Ascending aorta (tissue), 2 donors: ENCODE data around the gene KIF16B. TPM values are rescaled to one million over a fixed set of nuclear protein-coding genes. Genes with fewer than 3 reads are reported as not detected.

Experiments
- DNase-seq, 2 donors: peaks; one replicate each; pipeline ENCODE4 v3.0.0-alpha.2; 2019; ENCODE audit warnings: low spot score in 2 of 2
- H3K27ac ChIP-seq, 2 donors: fragments of 200-600 bp; sonication (generic); one replicate each; pipeline ENCODE4 v1.5.1; 2016 to 2017; ENCODE audit warnings: mild to moderate bottlenecking in 1 of 2
- H3K27me3 ChIP-seq: fragments of 200-600 bp; sonication (generic); one replicate; pipeline ENCODE4 v1.5.1; 2017
- H3K36me3 ChIP-seq, 2 donors: fragments of 200-600 bp; sonication (generic); one replicate each; pipeline ENCODE4 v1.5.1; 2016
- H3K4me1 ChIP-seq, 2 donors: fragments of 200-600 bp; sonication (generic); one replicate each; pipeline ENCODE4 v1.5.1; 2016 to 2017; ENCODE audit warnings: mild to moderate bottlenecking in 1 of 2
- H3K4me3 ChIP-seq, 2 donors: fragments of 200-600 bp; sonication (generic); one replicate each; pipeline ENCODE4 v1.5.1; 2016 to 2017; ENCODE audit warnings: mild to moderate bottlenecking in 1 of 2
- H3K9me3 ChIP-seq, 2 donors: fragments of 200-600 bp; sonication (generic); one replicate each; pipeline ENCODE4 v1.5.1; 2016
- intact Hi-C: fragments of 100-400 bp; cut with DNase I; formaldehyde crosslinking; loops from one replicate; pipeline ENCODE4 v1.15.1; 2023
- total RNA-seq: library from RNA; depleted of rRNA; stranded (reverse); fragments of >200 nt; gene quantifications from one replicate; pipeline ENCODE4 v1.1.0, GENCODE V29; 2016
- TF ChIP-seq, protein P1 (sequence below), 3 experiments: fragments of 200-600 bp in 2 of 3; fragments of 450-650 bp in 1 of 3; sonication (generic) in 2 of 3; IDR thresholded peaks; one replicate each; pipeline ENCODE4 v1.5.1; 2016 to 2019; ENCODE audit warnings: antibody characterized with exemption in 3 of 3, mild to moderate bottlenecking in 1 of 3, moderate library complexity in 1 of 3

KIF16B gene
- total RNA-seq, 1 donor from 2014 or later, result 6.3 TPM

DNA sequence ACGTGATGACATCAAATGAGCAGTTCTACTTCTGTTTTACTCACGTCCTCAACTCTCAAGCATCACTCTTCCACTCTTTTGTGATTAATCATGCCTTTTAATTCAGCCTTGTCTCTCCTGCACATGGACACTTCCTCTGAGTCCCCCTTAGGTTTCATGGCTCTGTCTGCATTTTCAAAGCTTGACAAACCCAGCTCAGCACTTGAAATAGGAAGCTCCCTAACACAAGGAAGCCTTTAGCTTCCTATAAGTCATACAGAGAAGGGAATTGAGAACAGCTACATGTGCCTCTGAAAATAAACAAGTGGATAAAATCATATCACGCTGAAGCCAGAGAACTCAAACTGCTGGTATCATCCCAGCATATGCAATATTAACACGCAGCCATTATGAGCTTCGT, 21.2 kb downstream of the KIF16B start:
- peaks cover 0 to 4% of the 10 kb centered on the region in 2 donors for H3K4me1 ChIP-seq
- no peaks in the 10 kb centered on the region for H3K36me3 ChIP-seq
- intact Hi-C loops, result no loop called here
- H3K4me3 ChIP-seq, result no peak overlapping the region
- DNase-seq, result no peak
- no peaks in the 10 kb centered on the region for H3K27me3 ChIP-seq
- H3K27ac ChIP-seq, result no peak overlapping the region
- TF ChIP-seq, protein P1, sequence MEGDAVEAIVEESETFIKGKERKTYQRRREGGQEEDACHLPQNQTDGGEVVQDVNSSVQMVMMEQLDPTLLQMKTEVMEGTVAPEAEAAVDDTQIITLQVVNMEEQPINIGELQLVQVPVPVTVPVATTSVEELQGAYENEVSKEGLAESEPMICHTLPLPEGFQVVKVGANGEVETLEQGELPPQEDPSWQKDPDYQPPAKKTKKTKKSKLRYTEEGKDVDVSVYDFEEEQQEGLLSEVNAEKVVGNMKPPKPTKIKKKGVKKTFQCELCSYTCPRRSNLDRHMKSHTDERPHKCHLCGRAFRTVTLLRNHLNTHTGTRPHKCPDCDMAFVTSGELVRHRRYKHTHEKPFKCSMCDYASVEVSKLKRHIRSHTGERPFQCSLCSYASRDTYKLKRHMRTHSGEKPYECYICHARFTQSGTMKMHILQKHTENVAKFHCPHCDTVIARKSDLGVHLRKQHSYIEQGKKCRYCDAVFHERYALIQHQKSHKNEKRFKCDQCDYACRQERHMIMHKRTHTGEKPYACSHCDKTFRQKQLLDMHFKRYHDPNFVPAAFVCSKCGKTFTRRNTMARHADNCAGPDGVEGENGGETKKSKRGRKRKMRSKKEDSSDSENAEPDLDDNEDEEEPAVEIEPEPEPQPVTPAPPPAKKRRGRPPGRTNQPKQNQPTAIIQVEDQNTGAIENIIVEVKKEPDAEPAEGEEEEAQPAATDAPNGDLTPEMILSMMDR (IDR thresholded peaks at IDR 0.05), result no peak
- H3K9me3 ChIP-seq, result peaks cover 0 to 4% of the 10 kb centered on the region in 2 donors

DNA sequence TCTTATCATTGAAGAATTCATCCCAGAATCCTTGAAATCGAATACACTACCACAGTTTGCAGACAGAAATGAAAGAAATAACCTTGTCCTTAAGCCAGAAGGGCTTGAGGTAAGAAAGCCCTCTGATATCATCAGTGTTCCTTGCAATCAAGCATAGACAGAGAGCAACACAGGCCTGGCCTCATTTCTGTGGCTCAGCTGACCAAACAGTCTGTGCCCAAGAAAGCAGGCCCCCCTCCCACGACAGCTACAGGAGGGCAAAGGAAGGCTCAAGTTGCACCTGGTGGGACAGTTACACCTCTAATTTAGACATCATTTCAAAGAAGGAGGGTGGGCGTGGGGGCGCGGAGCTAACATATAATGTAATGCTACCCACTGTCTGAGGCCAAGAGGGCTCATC, 21.6 kb downstream of the KIF16B start:
- H3K36me3 ChIP-seq, result no peaks in the 10 kb centered on the region
- H3K4me3 ChIP-seq, result no peak overlapping the region
- no peak for DNase-seq
- no peaks in the 10 kb centered on the region for H3K27me3 ChIP-seq
- peaks cover 0 to 4% of the 10 kb centered on the region in 2 donors for H3K4me1 ChIP-seq
- H3K9me3 ChIP-seq, result peaks cover 0 to 4% of the 10 kb centered on the region in 2 donors
- TF ChIP-seq, protein P1 (IDR thresholded peaks at IDR 0.05), result no peak
- no peak overlapping the region for H3K27ac ChIP-seq
- intact Hi-C loops, result no loop called here

DNA sequence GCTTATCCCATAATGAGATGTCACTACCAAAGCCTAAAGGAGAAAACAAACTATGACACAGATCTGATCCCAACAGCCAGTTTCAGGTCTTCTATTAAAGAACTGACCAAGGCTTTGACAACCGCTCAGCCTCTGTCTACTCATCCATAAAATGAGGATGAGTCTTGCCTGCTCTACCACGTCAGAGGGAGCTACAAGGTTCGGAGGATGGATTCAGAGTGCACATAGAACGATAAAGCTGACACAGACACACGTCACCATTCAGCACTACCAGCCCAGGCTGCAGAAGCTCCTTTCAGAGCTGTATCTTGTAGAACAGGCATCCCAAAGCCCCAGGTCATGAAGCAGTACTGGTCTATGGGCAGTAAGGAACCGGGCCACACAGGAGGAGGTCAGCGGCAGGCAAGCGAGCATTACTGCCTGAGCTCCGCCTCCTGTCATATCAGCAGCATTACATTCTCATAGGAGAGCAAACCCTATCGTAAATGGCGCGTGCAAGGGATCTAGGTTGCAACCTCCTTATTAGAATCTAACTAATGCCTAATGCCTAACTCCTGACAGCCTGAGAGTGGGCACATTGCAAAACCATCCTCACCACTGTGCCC, 25.1 kb downstream of the KIF16B start:
- Histone ChIP-seq H3K4me1 (no peaks in the 10 kb centered on the region), H3K9me3 (peaks cover 0 to 4% of the 10 kb centered on the region in 2 donors), H3K4me3 (no peak overlapping the region), H3K27me3 (no peaks in the 10 kb centered on the region), H3K36me3 (no peaks in the 10 kb centered on the region), H3K27ac (no peak overlapping the region)
- no peak for DNase-seq
- intact Hi-C loops, result no loop called here
- TF ChIP-seq, protein P1 (IDR thresholded peaks at IDR 0.05), result no peak

DNA sequence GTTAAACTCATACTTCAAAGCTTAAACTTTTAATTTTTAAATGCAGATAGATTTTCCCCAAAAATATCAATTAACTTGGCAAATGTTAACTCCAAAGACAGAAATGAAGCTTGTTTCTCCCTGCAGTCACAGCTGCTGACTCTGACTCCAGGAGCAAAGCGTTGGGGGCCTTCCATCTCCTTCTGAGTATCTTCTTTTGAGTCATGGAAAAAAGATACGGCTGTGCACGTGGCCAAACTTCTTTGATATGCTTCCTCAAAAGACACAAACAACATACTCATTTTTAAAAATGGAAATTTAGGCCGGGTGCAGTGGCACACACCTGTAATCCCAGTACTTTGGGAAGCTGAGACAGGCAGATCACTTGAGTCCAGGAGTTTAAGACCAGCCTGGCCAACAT, 28.3 kb downstream of the KIF16B start:
- Histone ChIP-seq H3K4me3 (no peak overlapping the region), H3K36me3 (no peaks in the 10 kb centered on the region), H3K27ac (no peak overlapping the region), H3K4me1 (peaks cover 0 to 8% of the 10 kb centered on the region in 2 donors), H3K9me3 (no peaks in the 10 kb centered on the region), H3K27me3 (no peaks in the 10 kb centered on the region)
- TF ChIP-seq, protein P1 (IDR thresholded peaks at IDR 0.05), result no peak
- intact Hi-C loops, result no loop called here
- DNase-seq, result no peak

DNA sequence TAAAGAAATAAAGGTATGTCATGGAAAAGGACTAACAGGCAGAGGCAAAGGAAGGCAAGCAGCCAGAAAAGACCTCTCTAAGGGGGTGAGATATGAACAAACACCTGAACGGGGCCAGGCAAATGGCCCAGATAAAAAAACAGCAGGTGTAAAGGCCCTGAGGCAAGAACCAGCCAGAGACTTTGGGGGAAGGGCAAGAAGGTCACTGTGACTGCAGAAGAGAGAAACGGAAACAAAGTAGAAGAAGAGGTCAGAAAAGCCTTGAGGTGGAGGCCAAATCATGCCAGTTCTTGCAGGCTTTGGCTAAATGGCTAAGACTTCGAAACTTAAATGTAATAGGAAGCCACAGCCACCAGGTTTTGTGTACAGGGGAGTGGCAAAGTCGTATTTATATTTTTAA, 30.8 kb downstream of the KIF16B start:
- H3K4me3 ChIP-seq, result no peak overlapping the region
- no peaks in the 10 kb centered on the region for H3K27me3 ChIP-seq
- intact Hi-C loops, result no loop called here
- no peak overlapping the region for H3K27ac ChIP-seq
- H3K9me3 ChIP-seq, result no peaks in the 10 kb centered on the region
- TF ChIP-seq, protein P1 (IDR thresholded peaks at IDR 0.05), result no peak
- DNase-seq, result no peak
- H3K36me3 ChIP-seq, result no peaks in the 10 kb centered on the region
- H3K4me1 ChIP-seq, result peaks cover 0 to 8% of the 10 kb centered on the region in 2 donors

DNA sequence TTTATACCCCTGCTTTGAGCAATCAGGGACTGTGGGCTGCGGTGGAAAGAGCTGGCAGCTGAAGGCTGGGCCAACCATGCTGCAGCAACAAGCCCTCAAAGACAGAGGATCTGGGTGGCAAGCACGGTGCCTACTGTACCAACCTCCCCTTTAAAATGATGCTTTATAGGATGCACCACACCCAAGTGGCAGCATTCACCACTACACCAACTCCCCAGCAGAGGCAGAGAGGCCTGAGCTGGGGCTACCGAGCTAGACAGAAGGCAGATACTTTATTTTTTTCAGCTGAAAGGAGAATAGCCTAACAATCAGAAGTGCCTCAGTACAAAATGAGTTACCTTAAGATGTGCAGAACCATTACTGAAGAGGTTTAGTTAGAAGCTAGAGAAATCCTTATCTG, 31.4 kb downstream of the KIF16B start:
- no peaks in the 10 kb centered on the region for H3K9me3 ChIP-seq
- no peak overlapping the region for H3K4me3 ChIP-seq
- intact Hi-C loops, result no loop called here
- H3K27me3 ChIP-seq, result no peaks in the 10 kb centered on the region
- H3K36me3 ChIP-seq, result no peaks in the 10 kb centered on the region
- no peak for DNase-seq
- H3K4me1 ChIP-seq, result peaks cover 0 to 8% of the 10 kb centered on the region in 2 donors
- H3K27ac ChIP-seq, result no peak overlapping the region
- TF ChIP-seq, protein P1 (IDR thresholded peaks at IDR 0.05), result no peak
